Liver (tissue), 3 donors: Measurements from ENCODE around the gene CPNE5.

ENCODE experiments used
- GABPA ChIP-seq, 2 donors: IDR thresholded peaks in 1 of 2; conservative IDR thresholded peaks in 1 of 2; 2 replicates each; pipeline ENCODE4 v1.6.1; 2016; ENCODE audit warnings: antibody characterized with exemption in 2 of 2, mild to moderate bottlenecking in 1 of 2, moderate library complexity in 1 of 2
- JUND ChIP-seq, 2 donors: IDR thresholded peaks; 2 replicates each; pipeline ENCODE4 v1.6.1; 2016; ENCODE audit warnings: antibody characterized with exemption in 2 of 2
- NR2F2 ChIP-seq: IDR thresholded peaks from 2 replicates; pipeline ENCODE4 v1.6.1; 2016; ENCODE audit warnings: antibody characterized with exemption
- RXRA ChIP-seq, 2 donors: IDR thresholded peaks; 2 replicates each; pipeline ENCODE4 v1.6.1; 2017 to 2018; ENCODE audit warnings: antibody characterized with exemption in 2 of 2, mild to moderate bottlenecking in 1 of 2
- SP1 ChIP-seq: IDR thresholded peaks from 2 replicates; pipeline ENCODE4 v1.6.1; 2018; ENCODE audit warnings: antibody characterized with exemption, mild to moderate bottlenecking
- TAF1 ChIP-seq: conservative IDR thresholded peaks from 2 replicates; pipeline ENCODE4 v1.6.1; 2016; ENCODE audit warnings: antibody characterized with exemption, mild to moderate bottlenecking
- YY1 ChIP-seq: IDR thresholded peaks from 2 replicates; pipeline ENCODE4 v1.6.1; 2016; ENCODE audit warnings: antibody characterized with exemption, mild to moderate bottlenecking
- TF ChIP-seq, protein P1 (sequence below): fragments of 150-350 bp; IDR thresholded peaks from 2 replicates; pipeline ENCODE4 v1.5.1; 2017; ENCODE audit warnings: improper control_type of control experiment, low read depth, low read length; ENCODE audit not compliant: missing input control
- TF ChIP-seq, protein P2 (sequence below): IDR thresholded peaks from 2 replicates; pipeline ENCODE4 v1.6.1; 2016; ENCODE audit warnings: antibody characterized with exemption, mild to moderate bottlenecking
- TF ChIP-seq, protein P3 (sequence below): IDR thresholded peaks from 2 replicates; pipeline ENCODE4 v1.6.1; 2016; ENCODE audit warnings: antibody characterized with exemption
- donor health status: healthy.
- donor health status: healthy.

DNA sequence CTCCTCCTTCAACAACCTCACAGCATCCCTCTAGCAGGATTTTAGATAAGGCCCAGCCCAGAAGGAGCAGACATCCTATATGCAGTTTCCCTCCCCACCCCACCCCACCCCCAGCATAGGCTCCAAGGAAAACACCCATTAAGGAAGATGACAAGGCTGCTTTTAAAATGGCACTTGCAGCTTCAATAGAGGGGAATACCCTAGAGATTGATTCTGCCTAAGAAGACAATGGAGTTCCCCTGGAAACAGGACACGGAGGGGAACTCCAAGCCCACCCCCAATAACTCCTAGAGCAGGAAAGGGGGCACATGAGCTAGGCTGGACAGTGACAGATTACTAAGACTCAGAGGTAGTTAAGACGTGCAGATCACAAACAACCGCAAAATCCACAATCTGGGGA is 34.7 kb downstream of the CPNE5 start:
- TF ChIP-seq, protein P1, sequence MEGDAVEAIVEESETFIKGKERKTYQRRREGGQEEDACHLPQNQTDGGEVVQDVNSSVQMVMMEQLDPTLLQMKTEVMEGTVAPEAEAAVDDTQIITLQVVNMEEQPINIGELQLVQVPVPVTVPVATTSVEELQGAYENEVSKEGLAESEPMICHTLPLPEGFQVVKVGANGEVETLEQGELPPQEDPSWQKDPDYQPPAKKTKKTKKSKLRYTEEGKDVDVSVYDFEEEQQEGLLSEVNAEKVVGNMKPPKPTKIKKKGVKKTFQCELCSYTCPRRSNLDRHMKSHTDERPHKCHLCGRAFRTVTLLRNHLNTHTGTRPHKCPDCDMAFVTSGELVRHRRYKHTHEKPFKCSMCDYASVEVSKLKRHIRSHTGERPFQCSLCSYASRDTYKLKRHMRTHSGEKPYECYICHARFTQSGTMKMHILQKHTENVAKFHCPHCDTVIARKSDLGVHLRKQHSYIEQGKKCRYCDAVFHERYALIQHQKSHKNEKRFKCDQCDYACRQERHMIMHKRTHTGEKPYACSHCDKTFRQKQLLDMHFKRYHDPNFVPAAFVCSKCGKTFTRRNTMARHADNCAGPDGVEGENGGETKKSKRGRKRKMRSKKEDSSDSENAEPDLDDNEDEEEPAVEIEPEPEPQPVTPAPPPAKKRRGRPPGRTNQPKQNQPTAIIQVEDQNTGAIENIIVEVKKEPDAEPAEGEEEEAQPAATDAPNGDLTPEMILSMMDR = no peak
- TF ChIP-seq TAF1 (no peak), JUND (IDR thresholded peaks at IDR 0.05) (no peak), SP1 (no peak), YY1 (no peak), RXRA (IDR thresholded peaks at IDR 0.05) (no peak), GABPA (IDR thresholded peaks at IDR 0.05 in 1 of 2, conservative IDR thresholded peaks at IDR 0.05 in 1 of 2) (no peak), NR2F2 (no peak)
- TF ChIP-seq, protein P2, sequence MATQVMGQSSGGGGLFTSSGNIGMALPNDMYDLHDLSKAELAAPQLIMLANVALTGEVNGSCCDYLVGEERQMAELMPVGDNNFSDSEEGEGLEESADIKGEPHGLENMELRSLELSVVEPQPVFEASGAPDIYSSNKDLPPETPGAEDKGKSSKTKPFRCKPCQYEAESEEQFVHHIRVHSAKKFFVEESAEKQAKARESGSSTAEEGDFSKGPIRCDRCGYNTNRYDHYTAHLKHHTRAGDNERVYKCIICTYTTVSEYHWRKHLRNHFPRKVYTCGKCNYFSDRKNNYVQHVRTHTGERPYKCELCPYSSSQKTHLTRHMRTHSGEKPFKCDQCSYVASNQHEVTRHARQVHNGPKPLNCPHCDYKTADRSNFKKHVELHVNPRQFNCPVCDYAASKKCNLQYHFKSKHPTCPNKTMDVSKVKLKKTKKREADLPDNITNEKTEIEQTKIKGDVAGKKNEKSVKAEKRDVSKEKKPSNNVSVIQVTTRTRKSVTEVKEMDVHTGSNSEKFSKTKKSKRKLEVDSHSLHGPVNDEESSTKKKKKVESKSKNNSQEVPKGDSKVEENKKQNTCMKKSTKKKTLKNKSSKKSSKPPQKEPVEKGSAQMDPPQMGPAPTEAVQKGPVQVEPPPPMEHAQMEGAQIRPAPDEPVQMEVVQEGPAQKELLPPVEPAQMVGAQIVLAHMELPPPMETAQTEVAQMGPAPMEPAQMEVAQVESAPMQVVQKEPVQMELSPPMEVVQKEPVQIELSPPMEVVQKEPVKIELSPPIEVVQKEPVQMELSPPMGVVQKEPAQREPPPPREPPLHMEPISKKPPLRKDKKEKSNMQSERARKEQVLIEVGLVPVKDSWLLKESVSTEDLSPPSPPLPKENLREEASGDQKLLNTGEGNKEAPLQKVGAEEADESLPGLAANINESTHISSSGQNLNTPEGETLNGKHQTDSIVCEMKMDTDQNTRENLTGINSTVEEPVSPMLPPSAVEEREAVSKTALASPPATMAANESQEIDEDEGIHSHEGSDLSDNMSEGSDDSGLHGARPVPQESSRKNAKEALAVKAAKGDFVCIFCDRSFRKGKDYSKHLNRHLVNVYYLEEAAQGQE = no peak
- TF ChIP-seq, protein P3, sequence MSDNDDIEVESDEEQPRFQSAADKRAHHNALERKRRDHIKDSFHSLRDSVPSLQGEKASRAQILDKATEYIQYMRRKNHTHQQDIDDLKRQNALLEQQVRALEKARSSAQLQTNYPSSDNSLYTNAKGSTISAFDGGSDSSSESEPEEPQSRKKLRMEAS = no peak
